A549 (cell line): Measurements from ENCODE around the gene UBXN10. TPM values are rescaled to one million over a fixed set of nuclear protein-coding genes. Genes with fewer than 3 reads are reported as not detected.

Source experiments
- ATAC-seq, 2 experiments: fragments of 200-7000 bp in 1 of 2; fragments of >200 bp in 1 of 2; cut with Nextera tagmentation in 1 of 2; cut with Tn5 transposase in 1 of 2; 3 replicates each; pipeline versions ENCODE4 v1.8.0 to v1.9.1; 2018 to 2020; ENCODE audit warnings: mild to moderate bottlenecking in 1 of 2, moderate library complexity in 1 of 2
- CTCF ChIA-PET: fragments of 300-600 bp; sonication (Branson Sonifier 250); formaldehyde crosslinking; extraction: SDS; loops from one replicate; lab custom pipeline; 2021; ENCODE audit warnings: antibody characterized with exemption, inconsistent platforms; lab: Yijun Ruan, JAX
- POLR2A ChIA-PET: fragments of 350-600 bp; formaldehyde crosslinking; extraction: SDS; loops from one replicate; lab custom pipeline; 2021; ENCODE audit warnings: antibody characterized with exemption, inconsistent platforms; lab: Yijun Ruan, JAX
- DNase-seq, 2 experiments: peaks; one replicate each; pipeline versions ENCODE4 v3.0.0 to v3.0.0-alpha.2; 2011 to 2016; ENCODE audit warnings: low read depth in 1 of 2, low spot score in 1 of 2
- FAIRE-seq: peaks from 2 replicates; lab custom pipeline; 2011; peaks lifted over from hg19 to GRCh38; lab: Jason Lieb, UNC
- H3K27ac ChIP-seq, 2 experiments: fragments of >200 bp; sonication (Bioruptor Twin); formaldehyde crosslinking; 3 replicates each; pipeline ENCODE4 v1.5.1; 2016 to 2017
- H3K4me1 ChIP-seq: fragments of >200 bp; sonication (Bioruptor Twin); formaldehyde crosslinking; 3 replicates; pipeline ENCODE4 v1.6.1; 2016
- H3K4me2 ChIP-seq: fragments of >200 bp; sonication (Bioruptor Twin); formaldehyde crosslinking; 3 replicates; pipeline ENCODE4 v1.6.1; 2016
- H3K4me3 ChIP-seq: fragments of >200 bp; sonication (Bioruptor Twin); formaldehyde crosslinking; 3 replicates; pipeline ENCODE4 v1.5.1; 2016
- H3K9me3 ChIP-seq: fragments of >200 bp; sonication (Bioruptor Twin); formaldehyde crosslinking; 3 replicates; pipeline ENCODE4 v1.6.1; 2016
- CBX8 ChIP-seq: fragments of 200-600 bp; sonication (generic); IDR thresholded peaks from 2 replicates; pipeline ENCODE4 v1.6.1; 2016
- CEBPB ChIP-seq, 2 experiments: fragments of >200 bp in 1 of 2; sonication (Bioruptor Twin) in 1 of 2; formaldehyde crosslinking in 1 of 2; IDR thresholded peaks; 2 replicates each; pipeline ENCODE4 v1.6.1; 2012 to 2016
- EHF ChIP-seq: fragments of 250-450 bp; sonication (Bioruptor Pico); IDR thresholded peaks from 2 replicates; pipeline ENCODE4 v1.5.0; 2020; ENCODE audit warnings: mild to moderate bottlenecking
- EP300 ChIP-seq, 2 experiments: fragments of >200 bp; sonication (Bioruptor Twin); formaldehyde crosslinking; IDR thresholded peaks; 2 replicates in 1 of 2; 3 replicates in 1 of 2; pipeline ENCODE4 v1.6.1; 2016 to 2017
- FOSB ChIP-seq: fragments of 250-450 bp; sonication (Bioruptor Pico); IDR thresholded peaks from 2 replicates; pipeline ENCODE4 v1.5.0; 2020; ENCODE audit warnings: mild to moderate bottlenecking, moderate library complexity
- FOXS1 ChIP-seq: fragments of 250-450 bp; sonication (Bioruptor Pico); IDR thresholded peaks from 2 replicates; pipeline ENCODE4 v1.5.0; 2020; ENCODE audit warnings: mild to moderate bottlenecking, moderate library complexity
- HES2 ChIP-seq: fragments of >200 bp; sonication (Bioruptor Twin); formaldehyde crosslinking; IDR thresholded peaks from 2 replicates; pipeline ENCODE4 v1.6.1; 2016
- HEYL ChIP-seq: fragments of 250-450 bp; sonication (Bioruptor Pico); IDR thresholded peaks from 2 replicates; pipeline ENCODE4 v1.8.0; 2021; ENCODE audit warnings: mild to moderate bottlenecking, moderate library complexity
- HOXA7 ChIP-seq: fragments of 250-450 bp; sonication (Bioruptor Pico); IDR thresholded peaks from 2 replicates; pipeline ENCODE4 v1.5.0; 2020; ENCODE audit warnings: mild to moderate bottlenecking, moderate library complexity
- JUNB ChIP-seq: fragments of >200 bp; sonication (Bioruptor Twin); formaldehyde crosslinking; IDR thresholded peaks from 2 replicates; pipeline ENCODE4 v1.6.1; 2016
- KDM5A ChIP-seq: fragments of 200-600 bp; sonication (generic); IDR thresholded peaks from 2 replicates; pipeline ENCODE4 v1.6.1; 2016; ENCODE audit warnings: antibody characterized with exemption, mild to moderate bottlenecking
- MYC ChIP-seq: IDR thresholded peaks from 2 replicates; pipeline ENCODE4 v1.6.1; 2012; ENCODE audit warnings: mild to moderate bottlenecking, inconsistent platforms, low read length, improper control_type of control experiment, borderline replicate concordance
- POLR2A ChIP-seq: IDR thresholded peaks from 2 replicates; pipeline ENCODE4 v1.6.1; 2012; ENCODE audit warnings: mild to moderate bottlenecking, low read length
- RCOR1 ChIP-seq: fragments of 150-350 bp; IDR thresholded peaks from 2 replicates; pipeline ENCODE4 v1.6.1; 2014; ENCODE audit warnings: antibody characterized with exemption, low read length, low read depth
- SMC3 ChIP-seq: fragments of >200 bp; sonication (Bioruptor Twin); formaldehyde crosslinking; IDR thresholded peaks from 3 replicates; pipeline ENCODE4 v1.6.1; 2018; ENCODE audit warnings: inconsistent platforms
- SREBF2 ChIP-seq: fragments of 450-650 bp; IDR thresholded peaks from 2 replicates; pipeline ENCODE4 v1.6.1; 2014; ENCODE audit warnings: mild to moderate bottlenecking, moderate library complexity
- TP53 ChIP-seq: fragments of 250-450 bp; sonication (Bioruptor Pico); IDR thresholded peaks from 2 replicates; pipeline ENCODE4 v1.5.0; 2021; ENCODE audit warnings: mild to moderate bottlenecking, moderate library complexity
- USF2 ChIP-seq: fragments of 450-650 bp; IDR thresholded peaks from 2 replicates; pipeline ENCODE4 v1.6.1; 2014; ENCODE audit warnings: antibody characterized with exemption
- ZFP36 ChIP-seq: fragments of 450-650 bp; IDR thresholded peaks from 2 replicates; pipeline ENCODE4 v1.6.1; 2014; ENCODE audit warnings: borderline replicate concordance; ENCODE audit not compliant: partially characterized antibody
- ZSCAN20 ChIP-seq: fragments of 250-450 bp; sonication (Bioruptor Pico); IDR thresholded peaks from 2 replicates; pipeline ENCODE4 v1.8.0; 2022; ENCODE audit warnings: mild to moderate bottlenecking, moderate library complexity
- WGBS: methylation state at CpG from one replicate; pipeline ENCODE4 v1.1.6; 2017; ENCODE audit errors: missing lambda C conversion rate; 5-methylcytosine and 5-hydroxymethylcytosine counted together
- polyA plus RNA-seq, 4 experiments: library from polyadenylated mRNA; depleted of rRNA in 3 of 4; stranded (reverse); fragments of >200 nt; fragmentation: RNase III in 1 of 4; extraction: RNeasy Plus Mini Kit Qiagen cat#74134 plus additional on column Dnase treatment in 1 of 4; gene quantifications; 2 replicates in 3 of 4; 3 replicates in 1 of 4; pipeline ENCODE4 v1.2.3, GENCODE V29; 2011 to 2017
- TF ChIP-seq, protein P1 (sequence below): fragments of 250-450 bp; sonication (Bioruptor Pico); IDR thresholded peaks from 2 replicates; pipeline ENCODE4 v1.5.0; 2020; ENCODE audit warnings: low read depth, mild to moderate bottlenecking, moderate library complexity
- TF ChIP-seq, protein P2 (sequence below): fragments of >200 bp; sonication (Bioruptor Twin); formaldehyde crosslinking; IDR thresholded peaks from 3 replicates; pipeline ENCODE4 v1.6.1; 2016
- TF ChIP-seq, protein P3 (sequence below): IDR thresholded peaks from 2 replicates; pipeline ENCODE4 v1.6.1; 2012

UBXN10 gene
- polyA plus RNA-seq, 2 of the 4 experiments (the other 2 are of a cell fraction) = not detected

- POLR2A ChIA-PET = no interaction called here
- no peak overlapping the region for H3K27ac ChIP-seq
- CTCF ChIA-PET = interaction anchor here (0.9 to 2.1 kb wide), 2 partner anchors 8 to 14 kb away, joined by 3 to 7 read pairs; no protein-coding TSS in a partner anchor
- 0 out of 3 replicates have a peak, but pooled peaks cover 3% of the 10 kb centered on the region for H3K4me1 ChIP-seq
- no peaks in the 10 kb centered on the region for H3K9me3 ChIP-seq
- WGBS = 61% methylated on average over 7 of the region's 7 CpGs
- no peak overlapping the region for H3K4me3 ChIP-seq
- H3K4me2 ChIP-seq = no peak overlapping the region
- no peak for TF ChIP-seq ZSCAN20 (CRISPR knock-in tag)
- no peak for TF ChIP-seq KDM5A
- no peak for TF ChIP-seq SMC3
- no peak for TF ChIP-seq ZFP36
- TF ChIP-seq HEYL (CRISPR knock-in tag) = no peak
- TF ChIP-seq FOXS1 (CRISPR knock-in tag) = no peak
- TF ChIP-seq MYC = no peak
- TF ChIP-seq, protein P1, sequence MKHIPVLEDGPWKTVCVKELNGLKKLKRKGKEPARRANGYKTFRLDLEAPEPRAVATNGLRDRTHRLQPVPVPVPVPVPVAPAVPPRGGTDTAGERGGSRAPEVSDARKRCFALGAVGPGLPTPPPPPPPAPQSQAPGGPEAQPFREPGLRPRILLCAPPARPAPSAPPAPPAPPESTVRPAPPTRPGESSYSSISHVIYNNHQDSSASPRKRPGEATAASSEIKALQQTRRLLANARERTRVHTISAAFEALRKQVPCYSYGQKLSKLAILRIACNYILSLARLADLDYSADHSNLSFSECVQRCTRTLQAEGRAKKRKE = no peak
- TF ChIP-seq RCOR1 = no peak
- TF ChIP-seq HES2 = no peak
- TF ChIP-seq, protein P2, sequence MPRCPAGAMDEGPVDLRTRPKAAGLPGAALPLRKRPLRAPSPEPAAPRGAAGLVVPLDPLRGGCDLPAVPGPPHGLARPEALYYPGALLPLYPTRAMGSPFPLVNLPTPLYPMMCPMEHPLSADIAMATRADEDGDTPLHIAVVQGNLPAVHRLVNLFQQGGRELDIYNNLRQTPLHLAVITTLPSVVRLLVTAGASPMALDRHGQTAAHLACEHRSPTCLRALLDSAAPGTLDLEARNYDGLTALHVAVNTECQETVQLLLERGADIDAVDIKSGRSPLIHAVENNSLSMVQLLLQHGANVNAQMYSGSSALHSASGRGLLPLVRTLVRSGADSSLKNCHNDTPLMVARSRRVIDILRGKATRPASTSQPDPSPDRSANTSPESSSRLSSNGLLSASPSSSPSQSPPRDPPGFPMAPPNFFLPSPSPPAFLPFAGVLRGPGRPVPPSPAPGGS = no peak
- no peak for TF ChIP-seq TP53 (CRISPR knock-in tag)
- TF ChIP-seq, protein P3, sequence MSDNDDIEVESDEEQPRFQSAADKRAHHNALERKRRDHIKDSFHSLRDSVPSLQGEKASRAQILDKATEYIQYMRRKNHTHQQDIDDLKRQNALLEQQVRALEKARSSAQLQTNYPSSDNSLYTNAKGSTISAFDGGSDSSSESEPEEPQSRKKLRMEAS = no peak
- TF ChIP-seq CBX8 = no peak
- no peak for TF ChIP-seq JUNB
- TF ChIP-seq, all 56 proteins: peak for 0
- no peak for ATAC-seq
- DNase-seq = no peak
- no peak for FAIRE-seq
Observed at GRCh38 chr1:20187103-20187812, 1.4 kb downstream of the UBXN10 start.

GRCh38 chr1:20187813-20188454, 2.0 kb downstream of the UBXN10 start:
- Histone ChIP-seq H3K4me1 (peaks cover 3% of the 10 kb centered on the region; the same call in 1 of the 3 replicates), H3K4me2 (no peak overlapping the region), H3K4me3 (no peak overlapping the region), H3K9me3 (no peaks in the 10 kb centered on the region), H3K27ac (no peak overlapping the region)
- TF ChIP-seq HOXA7 (CRISPR knock-in tag) (no peak), JUNB (no peak), USF2 (no peak), ZSCAN20 (CRISPR knock-in tag) (no peak), FOSB (CRISPR knock-in tag) (no peak), CBX8 (no peak), EHF (CRISPR knock-in tag) (no peak), CEBPB (IDR thresholded peaks at IDR 0.05) (no peak), MYC (no peak), SREBF2 (no peak), EP300 (IDR thresholded peaks at IDR 0.05) (no peak), SMC3 (no peak), POLR2A (no peak)
- TF ChIP-seq, protein P3 = no peak
- TF ChIP-seq, protein P1 = no peak
- CTCF ChIA-PET = interaction anchor here (1.0 to 2.1 kb wide), 3 partner anchors 9 to 32 kb away, joined by 3 to 7 read pairs (median 3); no protein-coding TSS in a partner anchor
- FAIRE-seq = no peak
- DNase-seq = no peak
- 18% methylated on average over 4 of the region's 4 CpGs for WGBS
- POLR2A ChIA-PET = no interaction called here
- ATAC-seq = no peak
